ENCODE results near the gene FERD3L. TPM values are rescaled to one million over a fixed set of nuclear protein-coding genes. Genes with fewer than 3 reads are reported as not detected.
"Not testable (repeated sequence)": the region's sequence is repeated elsewhere in the genome, so short reads cannot be mapped to it uniquely, and the experiment has no call there.

FERD3L gene
- polyA plus RNA-seq (ENCODE audit: insufficient read length in 4 of 4) = not detected

GRCh38 chr7:19144661-19145433, at the start of gene FERD3L:
TSS of gene FERD3L (minus strand) at chr7:19145421. CDS start at chr7:19145362, 59 bp downstream.
- DNase-seq (ENCODE audit: low read depth in 4 of 4, low spot score in 2 of 4) = no peak

GRCh38 chr7:19194417-19194816, 49.2 kb upstream of the FERD3L start:
- DNase-seq (ENCODE audit: low read depth in 4 of 4, low spot score in 2 of 4) = not testable (repeated sequence)

- no peak for DNase-seq (ENCODE audit: low read depth in 4 of 4, low spot score in 2 of 4)
Observed at GRCh38 chr7:19181634-19182033, 36.4 kb upstream of the FERD3L start.

GRCh38 chr7:19178595-19178994, 33.4 kb upstream of the FERD3L start:
- no peak for DNase-seq (ENCODE audit: low read depth in 4 of 4, low spot score in 2 of 4)

DNA sequence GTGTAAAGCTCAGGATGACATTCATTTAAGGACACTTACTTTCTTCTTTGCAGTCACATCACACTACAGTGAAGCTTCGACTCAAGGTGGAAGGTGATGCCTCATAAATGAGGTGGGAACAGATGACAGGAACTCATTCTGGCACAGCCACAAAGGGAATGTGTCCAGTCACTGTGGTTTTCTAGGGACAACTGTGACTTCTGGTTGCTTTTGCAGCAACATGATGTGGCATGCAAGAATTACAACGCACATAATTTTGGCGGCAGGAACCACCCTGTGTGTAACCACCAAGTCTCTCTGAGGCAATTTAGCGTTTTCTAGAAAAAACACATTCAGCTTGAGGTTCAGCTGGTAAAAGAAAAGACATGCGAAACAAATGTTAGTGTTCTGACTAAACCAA, 32.0 kb upstream of the FERD3L start:
- DNase-seq (ENCODE audit: low read depth in 4 of 4, low spot score in 2 of 4) = no peak

DNA sequence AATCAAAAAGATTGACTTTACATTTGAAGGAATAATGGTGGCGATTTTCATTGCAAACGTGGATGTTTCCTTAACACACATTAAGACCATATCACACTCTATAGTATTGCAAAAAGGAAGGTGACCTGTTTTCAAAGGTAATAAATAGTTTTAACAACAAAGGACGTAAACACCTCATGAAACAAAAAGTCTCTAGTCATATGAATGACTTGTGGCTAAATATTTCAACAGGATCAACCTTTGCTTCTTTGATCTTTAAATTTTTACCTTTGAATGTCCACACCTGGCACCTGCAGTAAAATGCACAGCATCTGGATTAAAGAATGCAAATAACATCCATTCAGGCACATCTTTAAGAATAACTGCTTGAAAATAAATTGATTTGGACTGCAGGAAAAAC, 30.0 kb upstream of the FERD3L start:
- DNase-seq (ENCODE audit: low read depth in 4 of 4, low spot score in 2 of 4) = no peak

- no peak for DNase-seq (ENCODE audit: low read depth in 4 of 4, low spot score in 2 of 4)
Observed at GRCh38 chr7:19161671-19162070, 16.4 kb upstream of the FERD3L start.

- DNase-seq (ENCODE audit: low read depth in 4 of 4, low spot score in 2 of 4) = peak; percentile 14 to 29 (median 20)
Observed at GRCh38 chr7:19146699-19147098, 1.5 kb upstream of the FERD3L start.

DNA sequence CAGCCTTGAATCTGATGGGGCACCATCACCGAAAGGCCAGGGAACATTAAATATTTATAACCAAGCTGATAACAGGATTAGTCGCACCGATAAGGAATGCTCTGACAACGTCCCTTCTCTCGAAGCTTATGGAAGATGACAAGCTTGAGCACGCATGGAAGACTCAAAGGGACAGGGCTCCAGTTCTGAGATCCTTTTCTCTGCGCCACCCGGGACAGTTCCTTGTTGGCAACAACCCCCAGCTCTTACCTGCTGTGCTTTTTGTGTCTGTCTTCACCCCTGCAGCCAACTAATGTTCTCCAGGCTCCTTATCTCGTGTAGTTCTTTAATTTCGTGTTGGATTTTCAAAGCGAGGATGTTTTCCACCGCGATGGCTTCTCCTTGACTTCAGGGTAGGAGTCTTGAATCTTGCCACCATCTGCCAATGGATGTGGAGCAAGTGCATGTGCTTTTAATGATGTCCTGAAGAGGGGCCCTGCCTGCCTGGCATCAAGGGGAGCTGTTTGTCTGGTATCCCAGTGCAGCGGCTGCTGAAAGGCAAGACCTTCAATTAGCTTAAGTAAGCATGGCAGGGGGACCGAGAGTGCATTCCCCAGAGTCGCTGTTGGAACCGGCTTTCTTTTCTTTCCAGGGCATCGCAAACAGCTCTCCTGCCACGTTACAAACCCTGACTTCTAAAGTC, 354 bp upstream of the FERD3L start:
- DNase-seq (ENCODE audit: low read depth in 4 of 4, low spot score in 2 of 4) = no peak

GRCh38 chr7:19143881-19144574, 1.2 kb downstream of the FERD3L start:
- no peak for DNase-seq (ENCODE audit: low read depth in 4 of 4, low spot score in 2 of 4)

- DNase-seq (ENCODE audit: low read depth in 4 of 4, low spot score in 2 of 4) = no peak
Observed at GRCh38 chr7:19139706-19140327, 5.4 kb downstream of the FERD3L start.

DNA sequence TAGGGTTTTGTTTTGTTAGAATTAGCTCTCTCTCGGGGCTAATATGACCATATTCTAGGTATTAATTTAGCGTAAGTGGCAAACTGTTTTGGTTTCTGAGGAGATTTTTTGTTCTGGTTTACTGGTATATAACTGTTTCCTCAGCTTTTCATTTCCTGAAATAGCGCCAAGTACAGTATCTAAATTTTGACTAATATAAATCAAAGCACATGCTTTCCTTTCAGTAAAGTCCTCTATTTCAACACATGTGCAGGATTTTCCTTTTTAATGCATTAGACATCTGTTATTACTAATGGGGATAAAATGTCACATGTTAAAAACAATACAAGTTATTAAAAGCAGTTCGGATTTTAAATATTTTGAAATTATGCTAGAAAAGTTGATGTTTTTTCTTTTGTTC, 11.3 kb downstream of the FERD3L start:
- no peak for DNase-seq (ENCODE audit: low read depth in 4 of 4, low spot score in 2 of 4)

- no peak for DNase-seq (ENCODE audit: low read depth in 4 of 4, low spot score in 2 of 4)
Observed at GRCh38 chr7:19133390-19133789, 11.8 kb downstream of the FERD3L start.

- no peak for DNase-seq (ENCODE audit: low read depth in 4 of 4, low spot score in 2 of 4)
Observed at GRCh38 chr7:19128856-19129255, 16.4 kb downstream of the FERD3L start.

DNA sequence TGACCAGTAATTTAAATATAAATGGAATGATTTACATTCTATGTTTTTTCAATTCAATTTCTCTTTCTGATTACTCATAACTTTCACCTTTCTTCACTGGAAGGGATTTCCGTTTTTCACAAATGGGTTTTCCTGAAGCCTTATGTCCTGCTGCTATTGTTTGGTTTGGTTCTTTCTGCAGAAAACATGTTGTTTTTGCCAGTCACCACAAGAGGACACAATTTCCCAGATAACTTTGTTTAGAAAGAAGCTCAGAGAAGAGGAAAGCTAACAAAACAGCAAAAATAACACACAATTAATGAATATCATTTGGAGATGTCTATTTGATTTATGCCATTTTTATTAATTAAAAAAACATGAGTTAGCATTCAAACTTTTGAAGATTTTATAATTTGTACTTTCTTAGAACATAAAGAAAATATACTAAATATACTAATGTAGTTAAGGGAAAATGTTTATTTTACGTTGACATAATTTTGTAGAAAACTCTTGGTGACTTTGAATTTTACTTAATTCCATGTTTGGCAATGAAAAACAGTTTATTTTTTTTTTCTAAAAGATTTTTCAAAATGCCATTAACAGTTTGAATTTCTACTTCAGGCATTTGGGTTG, 23.1 kb downstream of the FERD3L start:
- no peak for DNase-seq (ENCODE audit: low read depth in 4 of 4, low spot score in 2 of 4)

GRCh38 chr7:19119870-19120486, 25.2 kb downstream of the FERD3L start:
- no peak for DNase-seq (ENCODE audit: low read depth in 4 of 4, low spot score in 2 of 4)

DNA sequence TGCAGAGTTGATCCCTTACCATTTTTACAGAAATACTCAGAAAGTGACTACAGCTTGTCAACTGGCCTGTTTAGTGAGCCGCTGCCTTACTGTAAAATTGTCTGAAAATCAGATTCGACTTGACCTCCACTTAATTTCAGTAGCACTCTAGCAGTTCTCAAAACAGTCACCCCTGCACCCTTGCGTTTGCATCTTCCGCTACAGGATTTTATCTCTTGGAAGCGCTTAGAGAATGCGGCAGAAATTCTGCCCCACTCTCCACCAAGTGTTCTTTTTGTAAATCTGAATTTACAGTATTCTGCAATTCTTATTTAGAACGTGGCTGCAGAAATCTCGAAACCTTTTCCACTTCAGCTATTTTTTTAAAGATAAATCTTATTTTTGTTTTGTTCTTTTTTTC, 25.8 kb downstream of the FERD3L start:
- no peak for DNase-seq (ENCODE audit: low read depth in 4 of 4, low spot score in 2 of 4)

DNA sequence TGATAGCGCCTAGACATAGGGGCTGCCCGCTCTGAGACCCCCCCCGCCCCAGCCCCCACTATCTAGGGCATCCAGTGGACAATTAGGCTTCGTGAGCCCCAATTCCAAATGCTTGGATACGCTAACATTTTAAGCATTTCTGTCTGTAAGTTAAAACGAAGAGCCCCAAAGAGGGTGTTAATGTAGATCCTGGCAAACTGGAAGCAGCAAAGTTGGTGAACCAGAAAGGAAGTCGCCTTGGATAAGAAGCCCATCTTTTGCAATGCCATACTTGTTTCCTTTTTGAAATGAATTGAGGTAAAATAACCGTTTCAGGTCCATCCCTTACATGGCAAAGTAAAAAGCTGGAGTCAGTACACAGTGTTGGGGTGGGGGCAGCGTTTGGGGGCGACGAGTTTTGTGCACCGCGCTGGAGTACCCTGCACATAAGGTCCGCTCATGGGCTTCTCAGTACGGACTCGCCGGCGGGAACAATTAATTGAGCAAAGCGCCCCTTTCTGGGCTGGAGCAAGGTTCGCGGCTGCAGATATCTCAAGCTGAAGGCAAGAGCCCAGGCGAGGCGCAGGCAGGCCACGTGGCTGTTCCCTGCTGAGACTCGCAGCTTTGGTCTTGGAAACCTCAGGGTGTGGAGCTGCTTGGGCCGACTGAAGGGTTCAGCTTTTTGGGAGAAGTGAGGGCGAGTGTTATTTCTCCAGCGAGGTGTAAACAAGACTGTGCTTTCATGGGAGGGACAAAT, 26.4 kb downstream of the FERD3L start:
- no peak for DNase-seq (ENCODE audit: low read depth in 4 of 4, low spot score in 2 of 4)

GRCh38 chr7:19117870-19118608, 27.2 kb downstream of the FERD3L start:
- no peak for DNase-seq (ENCODE audit: low read depth in 4 of 4, low spot score in 2 of 4)

All from left renal cortex interstitium (tissue), 4 donors.